Hippocampal formation (tissue), 2 donors: ENCODE results near the gene SPAG16.

Experiments
- DNase-seq, 2 donors: peaks; one replicate each; lab custom pipeline; 2025; lab: John Stamatoyannopoulos, UW

Gene SPAG16

DNA sequence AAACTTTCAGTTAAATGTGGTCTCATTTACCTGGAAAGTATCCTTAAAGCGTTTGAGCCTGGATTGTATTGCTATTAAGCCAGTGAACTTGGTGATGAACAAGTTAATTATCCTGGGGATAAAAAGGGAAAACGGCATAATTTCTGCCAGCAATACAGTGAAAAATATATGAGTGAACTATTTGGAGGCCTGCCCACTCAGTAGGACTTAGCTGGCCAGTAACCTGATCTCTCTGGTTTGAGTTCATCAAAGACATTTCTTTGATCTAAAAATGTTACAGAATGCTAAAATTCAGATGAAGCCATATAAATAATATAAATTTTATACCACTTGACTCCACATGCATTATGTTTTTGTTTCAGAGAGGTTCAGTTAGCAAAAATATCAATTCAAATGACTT, 885.5 kb downstream of the SPAG16 start:
- no peak for DNase-seq

DNA sequence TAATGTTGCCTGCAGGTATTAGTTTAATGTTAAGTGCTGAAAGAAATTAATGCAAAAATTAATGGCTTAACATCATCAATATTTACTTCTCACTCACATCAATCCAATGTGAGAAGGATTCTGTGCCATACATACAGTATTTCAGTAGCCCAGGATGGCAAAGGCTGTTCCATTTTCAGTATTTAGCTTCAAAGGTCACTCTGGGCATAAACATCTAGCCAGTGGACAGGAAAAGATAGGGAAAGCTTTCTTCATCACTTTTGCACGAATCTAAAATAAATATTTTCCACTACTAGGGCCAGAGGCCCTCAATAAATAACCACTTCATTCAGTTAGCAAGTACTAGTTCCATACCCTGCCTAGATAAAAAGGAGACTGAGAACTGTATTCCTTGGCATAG, 890.3 kb downstream of the SPAG16 start:
- DNase-seq, result no peak

DNA sequence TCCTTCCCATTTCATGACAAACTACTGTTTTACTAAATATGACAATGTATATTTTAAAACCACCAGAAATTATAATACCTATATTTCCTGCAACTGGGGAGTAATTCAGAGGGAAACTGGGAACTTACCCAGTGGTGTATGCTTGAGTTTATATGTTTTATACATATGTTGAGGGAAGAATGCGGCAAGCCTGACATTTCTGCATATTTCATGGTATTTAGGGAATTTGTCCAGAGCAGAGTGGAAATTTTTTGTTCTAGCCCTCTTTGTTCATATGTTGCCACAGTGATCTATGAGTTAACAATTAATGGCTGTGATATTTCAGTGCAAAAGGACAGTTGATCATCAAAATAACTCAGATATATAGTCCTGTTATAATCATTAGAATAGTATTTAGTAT, 895.8 kb downstream of the SPAG16 start:
- no peak for DNase-seq

DNA sequence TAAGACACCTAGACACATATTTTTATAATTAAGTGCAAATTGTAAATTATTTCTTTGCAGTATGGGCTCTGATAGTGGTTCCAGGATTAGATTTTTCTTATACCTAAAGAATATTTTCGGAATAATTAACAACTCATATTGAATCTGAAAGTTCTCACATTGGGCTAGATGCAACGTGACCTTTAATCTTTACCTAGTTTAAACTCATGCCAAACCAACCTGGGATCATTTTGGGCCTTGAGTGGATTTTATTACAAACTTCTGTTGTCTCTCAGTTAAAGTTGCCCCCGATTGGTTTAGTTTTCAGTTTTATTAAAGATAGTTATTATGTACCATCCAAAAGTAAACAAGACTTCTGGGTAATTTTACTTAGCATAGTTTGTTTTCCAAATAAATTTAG, 896.4 kb downstream of the SPAG16 start:
- no peak for DNase-seq

DNA sequence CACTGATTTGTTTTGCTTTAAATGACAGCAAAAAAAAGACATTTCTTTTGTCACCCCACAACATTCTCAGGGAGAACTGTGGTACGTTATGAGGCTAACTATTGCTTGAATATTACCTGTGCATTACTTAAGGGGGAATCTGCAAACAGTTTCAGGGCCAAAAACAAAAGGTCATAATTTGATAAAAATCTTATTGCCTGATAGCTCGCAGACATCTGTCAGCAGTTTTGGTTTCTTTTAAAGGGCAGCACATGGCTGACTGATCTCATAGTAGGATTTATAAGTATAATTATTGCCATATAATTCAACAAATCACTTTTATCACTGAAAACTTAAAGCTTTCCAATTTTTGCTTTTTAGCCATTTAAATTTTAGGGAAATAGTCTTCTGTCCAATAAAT, 900.2 kb downstream of the SPAG16 start:
- DNase-seq, result no peak

- no peak for DNase-seq
Observed at GRCh38 chr2:214185546-214185945, 901.3 kb downstream of the SPAG16 start.

GRCh38 chr2:214192711-214193110, 908.4 kb downstream of the SPAG16 start:
- DNase-seq, result no peak

GRCh38 chr2:214193943-214194342, 909.7 kb downstream of the SPAG16 start:
- DNase-seq, result no peak

DNA sequence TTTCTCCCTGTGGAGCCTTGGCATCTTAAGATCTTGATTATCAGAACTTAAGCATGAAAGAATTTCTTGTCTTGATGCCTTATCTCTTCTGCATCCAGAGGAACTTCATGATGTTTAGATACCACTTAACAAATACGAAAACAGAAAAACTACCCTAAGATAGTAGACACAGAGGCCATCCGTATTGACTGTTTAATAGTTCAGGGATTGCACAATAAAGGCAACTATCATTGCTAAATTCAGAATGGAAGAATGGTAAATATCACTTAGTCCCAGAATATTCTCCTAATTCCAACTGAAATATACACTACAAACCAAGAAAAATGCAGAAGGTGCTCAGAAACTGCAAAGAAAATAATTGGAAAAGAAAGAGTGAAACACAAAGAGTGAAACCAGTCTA, 912.0 kb downstream of the SPAG16 start:
- DNase-seq, result no peak

GRCh38 chr2:214201892-214202291, 917.6 kb downstream of the SPAG16 start:
- no peak for DNase-seq

GRCh38 chr2:214203214-214203613, 919.0 kb downstream of the SPAG16 start:
- DNase-seq, result no peak

- no peak for DNase-seq
Observed at GRCh38 chr2:214203744-214204289, 919.6 kb downstream of the SPAG16 start.

DNA sequence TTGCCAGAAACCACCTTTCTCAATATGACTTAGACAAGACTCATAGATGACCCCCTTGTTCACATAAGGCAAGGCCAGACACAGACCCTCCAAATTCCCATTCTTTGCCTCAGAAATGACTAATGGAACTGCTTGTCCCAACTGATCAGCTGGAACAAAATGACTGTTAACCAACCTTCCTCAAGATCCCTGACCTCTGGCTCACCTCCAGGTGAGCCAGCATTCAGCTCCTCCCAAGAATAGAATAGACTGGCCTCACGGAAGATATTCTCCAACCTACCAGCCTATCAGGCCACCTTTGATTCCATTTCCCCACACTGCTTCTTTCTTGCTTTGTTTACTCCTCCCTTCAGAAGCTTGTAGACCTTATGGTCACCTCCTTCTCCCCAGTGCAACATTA, 930.8 kb downstream of the SPAG16 start:
- no peak for DNase-seq

GRCh38 chr2:214217136-214217535, 932.9 kb downstream of the SPAG16 start:
- DNase-seq, result no peak

GRCh38 chr2:214217599-214217998, 933.3 kb downstream of the SPAG16 start:
- no peak for DNase-seq

DNA sequence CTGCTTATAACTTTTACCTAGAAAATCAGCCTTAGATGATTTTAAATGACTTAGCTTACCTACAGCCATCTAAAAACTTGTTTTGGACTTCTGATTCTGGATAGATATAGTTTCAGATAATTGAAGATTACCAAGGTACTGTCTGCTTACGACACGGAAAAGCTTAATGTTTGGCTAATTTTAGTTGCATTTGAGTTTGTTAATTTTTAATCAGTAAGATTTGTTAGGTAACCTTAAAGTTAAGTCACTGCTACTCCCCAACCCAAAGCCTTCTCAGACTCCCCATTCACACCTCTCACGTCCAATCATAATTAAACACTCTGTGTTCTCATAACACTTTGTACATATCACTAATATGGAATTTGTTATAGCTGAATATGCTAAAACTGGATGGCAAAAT, 936.0 kb downstream of the SPAG16 start:
- DNase-seq, result no peak

- no peak for DNase-seq
Observed at GRCh38 chr2:214226061-214226460, 941.8 kb downstream of the SPAG16 start.

GRCh38 chr2:214232271-214232670, 948.0 kb downstream of the SPAG16 start:
- no peak for DNase-seq

- DNase-seq, result no peak
Observed at GRCh38 chr2:214233164-214233563, 948.9 kb downstream of the SPAG16 start.

DNA sequence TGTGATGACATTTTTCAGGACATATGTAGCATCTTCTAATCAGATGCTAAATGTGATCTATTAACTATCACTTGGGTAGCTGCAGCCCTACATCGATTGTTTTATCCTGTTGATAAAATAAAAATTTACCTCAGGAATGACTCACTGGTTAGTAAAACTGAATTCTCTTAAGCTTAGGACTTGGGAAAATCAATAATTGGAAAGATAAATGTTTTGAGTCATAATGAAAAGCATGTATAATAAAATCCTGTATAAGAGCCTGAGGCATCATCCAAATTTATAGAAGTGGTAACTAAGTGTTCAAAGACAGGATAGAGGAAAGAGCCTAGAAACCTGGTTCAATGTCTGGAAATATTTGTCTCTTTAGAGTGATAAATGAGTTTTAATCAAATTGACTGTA, 958.5 kb downstream of the SPAG16 start:
- DNase-seq, result no peak

DNA sequence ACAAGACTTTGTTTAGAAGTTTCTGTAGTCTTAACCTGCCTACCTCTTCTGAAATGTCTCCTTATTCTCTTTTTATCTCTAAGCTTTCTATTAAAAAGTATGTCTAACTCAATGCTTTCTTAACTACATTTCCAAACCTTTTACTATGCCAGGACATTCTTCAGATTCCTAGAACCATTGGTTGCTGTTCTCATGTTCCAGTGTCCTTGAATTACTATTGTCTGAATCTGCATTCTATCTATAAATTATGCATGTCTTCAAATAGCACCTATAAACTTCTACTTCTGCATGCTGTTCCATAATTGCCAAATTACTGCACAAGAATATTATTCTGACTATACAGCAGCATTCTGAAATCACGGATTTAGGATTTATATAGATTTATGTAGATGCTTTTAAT, 960.6 kb downstream of the SPAG16 start:
- no peak for DNase-seq

DNA sequence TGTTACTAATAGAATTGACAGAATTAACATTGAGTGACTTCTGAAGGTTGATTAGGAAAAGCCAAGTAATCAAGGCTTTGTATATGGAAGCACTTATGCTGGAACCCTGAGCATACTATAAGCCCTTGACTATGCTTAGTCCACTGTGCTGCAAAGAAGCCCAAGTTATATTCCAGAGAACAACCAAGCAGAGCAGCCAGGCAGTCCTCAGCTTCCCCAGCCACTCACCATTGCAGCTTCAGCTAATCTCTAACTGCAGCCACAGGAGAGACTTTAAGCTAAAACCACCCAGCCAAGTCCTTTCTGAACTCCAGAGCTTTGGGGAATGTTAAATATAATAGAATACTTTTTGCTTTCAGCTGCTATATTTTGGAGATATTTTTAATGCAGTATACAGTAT, 962.2 kb downstream of the SPAG16 start:
- no peak for DNase-seq

DNA sequence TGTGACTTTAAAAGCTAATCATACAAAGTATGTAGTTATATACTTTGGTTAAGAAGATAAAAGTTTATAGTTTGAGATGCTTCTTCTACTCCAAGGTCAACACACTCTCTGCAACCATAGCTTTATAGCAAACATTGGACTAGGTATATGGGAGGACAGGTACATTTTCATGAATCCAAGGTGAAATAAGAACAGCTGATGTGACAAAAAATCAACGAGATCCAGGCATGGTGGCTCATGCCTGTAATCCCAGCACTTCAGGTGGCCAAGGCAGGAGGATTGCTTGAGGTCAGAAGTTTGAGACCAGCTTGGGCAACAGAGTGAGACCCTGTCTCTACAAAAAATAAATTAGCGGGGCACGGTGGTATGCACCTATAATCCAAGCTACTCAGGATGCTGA, 963.3 kb downstream of the SPAG16 start:
- DNase-seq, result no peak

DNA sequence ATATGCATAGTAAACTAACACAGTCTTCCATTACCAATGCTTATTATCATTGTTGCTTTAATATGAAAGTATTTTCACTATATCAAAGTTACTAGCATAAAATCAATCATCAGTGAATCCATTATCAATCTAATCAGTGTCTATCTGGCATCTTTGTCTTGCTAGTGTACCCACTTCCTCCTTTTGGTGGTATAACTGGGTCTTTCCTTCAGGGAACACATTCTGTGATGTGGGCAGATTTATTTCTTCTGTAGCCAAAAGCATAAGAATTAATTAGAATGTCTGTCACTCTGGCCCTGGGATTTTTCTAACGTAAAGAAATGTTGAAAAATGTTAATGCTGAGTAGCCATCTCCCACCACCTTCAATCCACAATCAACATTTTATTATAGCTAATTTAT, 970.8 kb downstream of the SPAG16 start:
- DNase-seq, result no peak

DNA sequence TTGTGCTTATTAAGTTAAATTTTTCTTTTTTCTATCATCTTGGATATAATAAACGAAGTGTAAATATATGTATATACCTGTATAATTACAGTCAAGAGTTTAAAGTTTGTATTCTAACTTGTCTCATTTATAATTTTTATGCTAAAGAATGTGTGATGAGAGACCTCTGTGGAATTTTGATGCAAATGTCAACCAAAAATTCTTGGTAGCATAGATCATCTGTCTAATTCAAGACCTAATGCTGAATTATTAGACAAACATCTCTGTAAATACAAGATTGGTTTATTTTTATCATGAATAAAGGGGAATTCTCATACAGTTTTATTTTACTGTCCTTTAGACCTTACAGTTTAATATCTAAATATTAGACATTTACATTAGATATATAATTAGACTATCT, 977.4 kb downstream of the SPAG16 start:
- DNase-seq, result no peak
